SK-N-MC (cell line): Measurements from ENCODE around the gene SH3BP5L.

Experiments used
- DNase-seq: peaks from one replicate; pipeline ENCODE4 v3.0.0-alpha.2; 2011; ENCODE audit warnings: low read depth, low spot score
- H3K27ac ChIP-seq: fragments of 200-600 bp; sonication (generic); 2 replicates; pipeline ENCODE4 v1.5.1; 2016; ENCODE audit warnings: mixed run types
- H3K36me3 ChIP-seq: fragments of 200-600 bp; sonication (generic); 2 replicates; pipeline ENCODE4 v1.6.1; 2017; ENCODE audit warnings: antibody characterized with exemption, low read length, mixed read lengths; ENCODE audit not compliant: insufficient read depth
- H3K4me3 ChIP-seq: fragments of 200-600 bp; sonication (generic); 2 replicates; pipeline ENCODE4 v1.5.1; 2016
- H3K9ac ChIP-seq: fragments of 200-600 bp; sonication (generic); 2 replicates; pipeline ENCODE4 v1.8.0; 2017; ENCODE audit warnings: mixed run types, mixed read lengths; ENCODE audit not compliant: insufficient read length
- H3K9me3 ChIP-seq: fragments of 200-600 bp; sonication (generic); 2 replicates; pipeline ENCODE4 v1.6.1; 2017; ENCODE audit warnings: low read depth, mild to moderate bottlenecking, antibody characterized with exemption, low read length, moderate library complexity, mixed read lengths
- EZH2 ChIP-seq: fragments of 200-600 bp; sonication (generic); IDR thresholded peaks from one replicate; pipeline ENCODE4 v1.6.1; 2017; ENCODE audit warnings: antibody characterized with exemption
- FOXP2 ChIP-seq: optimal IDR thresholded peaks from 2 replicates; pipeline ENCODE3; 2011; ENCODE audit warnings: mild to moderate bottlenecking, moderate library complexity; ENCODE audit not compliant: insufficient read depth; ENCODE audit errors: extremely low read length, control extremely low read depth
- POLR2AphosphoS5 ChIP-seq: IDR thresholded peaks from 2 replicates; pipeline ENCODE4 v1.6.1; 2012; ENCODE audit warnings: mild to moderate bottlenecking, low read depth, low read length, borderline replicate concordance

SH3BP5L gene

DNA sequence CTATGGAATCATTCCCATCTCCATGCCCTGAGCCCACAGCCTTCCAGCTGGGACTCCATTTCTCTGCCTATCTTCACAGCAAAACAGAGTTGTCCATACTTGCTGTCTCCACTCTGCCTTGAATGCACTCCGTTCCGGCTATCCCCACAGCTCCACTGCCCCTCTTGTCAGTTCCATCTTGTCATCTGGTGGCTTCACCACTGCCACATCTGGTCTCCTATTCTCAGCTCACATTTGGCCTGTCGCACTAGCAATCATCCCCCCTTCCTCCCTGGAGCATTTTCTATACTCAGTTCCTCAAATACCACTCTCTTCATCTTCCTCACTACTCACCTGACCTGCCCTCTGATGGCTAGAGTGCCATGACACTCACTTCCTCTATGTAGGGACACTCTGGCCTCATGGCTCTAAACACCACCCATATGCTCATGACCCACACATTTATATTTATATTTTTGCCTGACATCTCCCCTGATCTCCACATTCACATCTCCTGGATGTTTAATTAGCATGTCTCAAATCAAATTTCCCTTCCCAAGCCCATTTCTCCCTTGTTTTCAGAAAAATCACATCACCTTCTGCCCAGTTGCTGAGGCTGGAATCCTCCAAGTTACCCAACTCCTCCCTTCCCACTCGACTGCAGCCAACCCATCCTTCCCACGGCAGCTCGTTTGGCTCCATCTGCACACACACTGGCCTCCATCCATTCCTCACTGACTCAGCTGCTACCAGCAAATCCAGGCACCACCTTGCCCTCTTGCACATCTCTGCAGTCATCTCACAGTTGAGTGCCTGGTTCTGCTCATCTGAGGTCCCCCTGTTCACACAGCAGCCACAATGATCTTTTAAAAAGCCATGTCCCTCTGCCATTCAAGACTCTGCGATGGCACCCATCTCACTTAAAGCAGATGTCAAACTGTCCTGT is 27.0 kb upstream of the SH3BP5L start:
- Histone ChIP-seq H3K9ac (no peak overlapping the region), H3K27ac (no peak overlapping the region), H3K4me3 (no peak overlapping the region), H3K9me3 (no peaks in the 10 kb centered on the region), H3K36me3 (peaks cover 72% of the 10 kb centered on the region)
- no peak for DNase-seq
- TF ChIP-seq POLR2AphosphoS5, result no peak
- no peak for TF ChIP-seq EZH2
- no peak for TF ChIP-seq FOXP2

- H3K4me3 ChIP-seq, result no peak overlapping the region
- no peak overlapping the region for H3K9ac ChIP-seq
- no peak overlapping the region for H3K27ac ChIP-seq
- peaks cover 77% of the 10 kb centered on the region for H3K36me3 ChIP-seq
- no peaks in the 10 kb centered on the region for H3K9me3 ChIP-seq
- no peak for TF ChIP-seq POLR2AphosphoS5
- no peak for TF ChIP-seq EZH2
- no peak for DNase-seq
Observed at GRCh38 chr1:248851390-248851789, 25.7 kb upstream of the SH3BP5L start.

GRCh38 chr1:248850536-248851251 is 25.0 kb upstream of the SH3BP5L start:
- Histone ChIP-seq H3K36me3 (peaks cover 76% of the 10 kb centered on the region), H3K4me3 (no peak overlapping the region), H3K27ac (no peak overlapping the region), H3K9me3 (no peaks in the 10 kb centered on the region), H3K9ac (no peak overlapping the region)
- no peak for TF ChIP-seq EZH2
- no peak for TF ChIP-seq POLR2AphosphoS5
- no peak for DNase-seq

- no peak overlapping the region for H3K4me3 ChIP-seq
- peaks cover 74% of the 10 kb centered on the region for H3K36me3 ChIP-seq
- no peaks in the 10 kb centered on the region; the same call in 1 of the 2 replicates for H3K9me3 ChIP-seq
- H3K9ac ChIP-seq, result no peak overlapping the region
- no peak overlapping the region for H3K27ac ChIP-seq
- TF ChIP-seq POLR2AphosphoS5 (peak; percentile 25; the same call in 1 of the 2 replicates), FOXP2 (no peak)
- no peak for DNase-seq
Observed at GRCh38 chr1:248850124-248850523, 24.4 kb upstream of the SH3BP5L start.

GRCh38 chr1:248849637-248850036 is 23.9 kb upstream of the SH3BP5L start:
- Histone ChIP-seq H3K4me3 (no peak overlapping the region), H3K27ac (no peak overlapping the region), H3K9ac (no peak overlapping the region), H3K36me3 (peaks cover 70% of the 10 kb centered on the region), H3K9me3 (no peaks in the 10 kb centered on the region; the same call in 1 of the 2 replicates)
- TF ChIP-seq EZH2, result no peak
- no peak for TF ChIP-seq POLR2AphosphoS5
- TF ChIP-seq FOXP2, result no peak
- no peak for DNase-seq

- DNase-seq, result no peak
- TF ChIP-seq FOXP2 (no peak), POLR2AphosphoS5 (no peak), EZH2 (no peak)
- no peaks in the 10 kb centered on the region; the same call in 1 of the 2 replicates for H3K9me3 ChIP-seq
- peaks cover 65% of the 10 kb centered on the region for H3K36me3 ChIP-seq
- no peak overlapping the region for H3K9ac ChIP-seq
- H3K4me3 ChIP-seq, result no peak overlapping the region
- H3K27ac ChIP-seq, result no peak overlapping the region
Observed at GRCh38 chr1:248849152-248849551, 23.4 kb upstream of the SH3BP5L start.

DNA sequence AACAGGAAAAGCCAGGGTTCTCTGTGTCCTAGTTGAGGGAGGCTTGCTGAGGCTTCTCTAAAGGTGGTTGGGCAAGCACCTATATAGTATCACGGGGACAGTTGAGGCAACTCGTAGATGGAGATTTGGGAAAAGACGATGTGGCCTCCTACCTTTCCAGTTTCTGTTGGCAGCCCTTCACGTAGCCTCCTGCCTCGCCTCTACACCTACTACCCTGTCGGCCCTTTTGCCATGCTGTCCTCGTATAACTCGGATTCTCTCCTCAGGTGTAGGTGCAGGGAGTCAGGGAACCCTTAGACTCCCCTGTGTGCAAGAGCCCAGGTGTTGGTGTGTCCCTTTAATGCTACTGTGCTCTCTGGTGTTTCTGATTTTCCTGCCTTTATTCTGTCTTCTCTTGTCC is 22.9 kb upstream of the SH3BP5L start:
- Histone ChIP-seq H3K36me3 (peaks cover 59% of the 10 kb centered on the region), H3K27ac (no peak overlapping the region), H3K4me3 (no peak overlapping the region), H3K9ac (no peak overlapping the region), H3K9me3 (no peaks in the 10 kb centered on the region; the same call in 1 of the 2 replicates)
- TF ChIP-seq FOXP2 (no peak), POLR2AphosphoS5 (no peak), EZH2 (no peak)
- no peak for DNase-seq

DNA sequence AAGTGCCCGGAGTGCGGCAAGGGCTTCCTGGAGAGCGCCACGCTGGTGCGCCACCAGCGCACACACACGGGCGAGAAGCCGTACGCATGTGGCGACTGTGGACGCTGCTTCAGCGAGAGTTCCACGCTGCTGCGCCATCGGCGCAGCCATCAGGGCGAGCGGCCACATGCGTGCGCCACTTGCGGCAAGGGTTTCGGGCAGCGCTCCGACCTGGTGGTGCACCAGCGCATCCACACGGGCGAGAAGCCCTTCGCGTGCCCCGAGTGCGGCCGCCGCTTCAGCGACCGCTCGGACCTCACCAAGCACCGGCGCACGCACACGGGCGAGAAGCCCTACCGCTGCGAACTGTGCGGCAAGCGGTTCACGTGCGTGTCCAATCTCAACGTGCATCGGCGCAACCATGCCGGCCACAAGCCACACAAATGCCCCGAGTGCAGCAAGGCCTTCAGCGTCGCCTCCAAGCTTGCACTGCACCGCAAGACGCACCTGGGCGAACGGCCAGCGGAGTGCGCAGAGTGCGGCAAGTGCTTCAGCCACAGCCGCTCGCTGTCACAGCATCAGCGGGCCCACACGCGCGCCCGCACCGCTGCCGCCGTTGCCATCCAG is 22.3 kb upstream of the SH3BP5L start:
- H3K36me3 ChIP-seq, result peaks cover 54% of the 10 kb centered on the region
- no peak overlapping the region for H3K9ac ChIP-seq
- TF ChIP-seq POLR2AphosphoS5, result no peak; the same call in 1 of the 2 replicates
- no peaks in the 10 kb centered on the region; the same call in 1 of the 2 replicates for H3K9me3 ChIP-seq
- no peak for DNase-seq
- no peak overlapping the region for H3K4me3 ChIP-seq
- H3K27ac ChIP-seq, result no peak overlapping the region
